ENCODE results near the gene AICDA.

GRCh38 chr12:8606890-8607289, 5.8 kb downstream of the AICDA start:
- TF ChIP-seq POLR2A (IDR thresholded peaks at IDR 0.05; ENCODE audit: low read length) = no peak
- TF ChIP-seq GATA1 (IDR thresholded peaks at IDR 0.05; ENCODE audit: low read depth, low read length) = no peak
